SU-DHL-6 (cell line): ENCODE data around the gene B4GALT1.
"Not testable (repeated sequence)": the region's sequence is repeated elsewhere in the genome, so short reads cannot be mapped to it uniquely, and the experiment has no call there.

Source experiments
- H2AFZ ChIP-seq: fragments of 200-600 bp; sonication (generic); 2 replicates; pipeline ENCODE4 v1.6.1; 2014; ENCODE audit warnings: low read depth, mild to moderate bottlenecking, moderate library complexity, mixed read lengths, antibody characterized with exemption, low read length; ENCODE audit not compliant: severe bottlenecking
- H3F3A ChIP-seq: fragments of 200-600 bp; shearing (Covaris generic); 2 replicates; pipeline ENCODE4 v1.6.0; 2016; ENCODE audit warnings: antibody characterized with exemption, mild to moderate bottlenecking; ENCODE audit not compliant: insufficient read depth
- H3K27ac ChIP-seq: fragments of 200-600 bp; sonication (generic); 2 replicates; pipeline ENCODE4 v1.5.1; 2016; ENCODE audit warnings: low read depth, mild to moderate bottlenecking, low read length, moderate library complexity, mixed read lengths
- H3K27me3 ChIP-seq: fragments of 200-600 bp; sonication (generic), shearing (Covaris generic); 2 replicates; pipeline ENCODE4 v1.6.0; 2014; ENCODE audit warnings: mild to moderate bottlenecking, low read length
- H3K36me3 ChIP-seq: fragments of 200-600 bp; sonication (generic); 2 replicates; pipeline ENCODE4 v1.6.1; 2014; ENCODE audit warnings: mild to moderate bottlenecking, low read length, mixed read lengths
- H3K4me2 ChIP-seq: fragments of 300-600, 200-600 bp; shearing (Covaris generic), sonication (generic); 2 replicates; pipeline ENCODE4 v1.6.0; 2014; ENCODE audit warnings: low read length, low read depth, mild to moderate bottlenecking; ENCODE audit not compliant: poor library complexity, severe bottlenecking
- H3K4me3 ChIP-seq: fragments of 200-600 bp; sonication (generic); 2 replicates; pipeline ENCODE4 v1.5.1; 2014; ENCODE audit warnings: antibody characterized with exemption, low read length, mild to moderate bottlenecking, mixed read lengths; ENCODE audit not compliant: insufficient read depth, poor library complexity, severe bottlenecking
- H3K79me2 ChIP-seq: fragments of 200-600 bp; sonication (generic); 2 replicates; pipeline ENCODE4 v1.6.1; 2014; ENCODE audit warnings: mild to moderate bottlenecking, low read length, moderate library complexity; ENCODE audit not compliant: insufficient read depth
- H3K9ac ChIP-seq: fragments of 200-600 bp; sonication (generic); 2 replicates; pipeline ENCODE4 v1.7.0; 2014; ENCODE audit warnings: mild to moderate bottlenecking, low read length
- H3K9me2 ChIP-seq: fragments of 200-600 bp; sonication (generic); replicated peaks from 2 replicates; pipeline ENCODE4 v1.6.1; 2014; ENCODE audit warnings: low read length; ENCODE audit not compliant: insufficient read depth
- H3K9me3 ChIP-seq: fragments of 200-600 bp; sonication (generic); 2 replicates; pipeline ENCODE4 v1.6.1; 2014; ENCODE audit warnings: low read length, mixed read lengths; ENCODE audit not compliant: insufficient read depth
- H4K20me1 ChIP-seq: fragments of 200-600 bp; sonication (generic); 2 replicates; pipeline ENCODE4 v1.6.1; 2014; ENCODE audit warnings: low read depth, mild to moderate bottlenecking, antibody characterized with exemption, low read length, moderate library complexity, mixed read lengths
- CTCF ChIP-seq: fragments of 200-600 bp; sonication (generic); IDR thresholded peaks from one replicate; pipeline ENCODE4 v1.5.1; 2017; ENCODE audit warnings: antibody characterized with exemption, mild to moderate bottlenecking, low read length, moderate library complexity; ENCODE audit not compliant: insufficient read depth, poor library complexity, severe bottlenecking
- EZH2phosphoT487 ChIP-seq: fragments of 200-600 bp; sonication (generic), shearing (Covaris generic); conservative IDR thresholded peaks from 2 replicates; pipeline ENCODE4 v1.6.1; 2018; ENCODE audit warnings: mild to moderate bottlenecking, antibody characterized with exemption, low read length, moderate library complexity, mixed read lengths

The B4GALT1 gene

GRCh38 chr9:33165263-33166151 lies 1.6 kb downstream of the B4GALT1 start:
- H2AFZ ChIP-seq = peak overlapping the region; percentile 82
- H3K79me2 ChIP-seq = peaks cover 5% of the 10 kb centered on the region; the same call in 1 of the 2 replicates
- H3K9ac ChIP-seq = peak overlapping the region; percentile 80
- H4K20me1 ChIP-seq = no peaks in the 10 kb centered on the region
- H3K27me3 ChIP-seq = no peaks in the 10 kb centered on the region
- peaks cover 21% of the 10 kb centered on the region for H3F3A ChIP-seq
- no peak for TF ChIP-seq EZH2phosphoT487
- H3K4me3 ChIP-seq = peak overlapping the region; percentile 82
- no peaks in the 10 kb centered on the region for H3K9me3 ChIP-seq
- H3K27ac ChIP-seq = no peak overlapping the region
- H3K9me2 ChIP-seq = no peaks in the 10 kb centered on the region
- no peaks in the 10 kb centered on the region for H3K36me3 ChIP-seq
- H3K4me2 ChIP-seq = peak overlapping the region; percentile 83

DNA sequence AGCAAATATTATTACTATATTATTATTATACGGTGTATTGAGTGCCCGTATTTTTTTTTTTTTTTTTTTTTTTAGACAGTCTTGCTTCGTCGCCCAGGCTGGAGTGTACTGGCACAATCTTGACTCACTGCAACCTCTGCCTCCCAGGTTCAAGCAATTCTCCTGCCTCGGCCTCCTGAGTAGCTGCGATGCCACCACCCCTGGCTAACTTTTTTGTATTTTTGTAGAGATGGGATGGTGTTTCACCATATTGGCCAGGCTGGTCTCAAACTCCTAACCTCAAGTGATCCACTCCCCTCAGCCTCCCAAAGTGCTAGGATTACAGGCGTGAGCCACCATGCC lies 2.2 kb downstream of the B4GALT1 start:
- H3K9me2 ChIP-seq, H3K9me3 ChIP-seq, H3K9ac ChIP-seq, H3K27me3 ChIP-seq, H3K4me2 ChIP-seq, H4K20me1 ChIP-seq, H3K79me2 ChIP-seq, H3K4me3 ChIP-seq, H3K36me3 ChIP-seq, H3K27ac ChIP-seq, H2AFZ ChIP-seq: not testable (repeated sequence)
- peaks cover 21% of the 10 kb centered on the region for H3F3A ChIP-seq

GRCh38 chr9:33164138-33164809 lies 2.9 kb downstream of the B4GALT1 start:
- H3K9me2 ChIP-seq = no peaks in the 10 kb centered on the region
- no peaks in the 10 kb centered on the region for H3K27me3 ChIP-seq
- H3K9ac ChIP-seq = no peak overlapping the region
- H3K36me3 ChIP-seq = no peaks in the 10 kb centered on the region
- H3K79me2 ChIP-seq = peaks cover 5% of the 10 kb centered on the region; the same call in 1 of the 2 replicates
- peaks cover 21% of the 10 kb centered on the region for H3F3A ChIP-seq
- H3K9me3 ChIP-seq = no peaks in the 10 kb centered on the region
- H3K4me2 ChIP-seq = no peak overlapping the region
- no peaks in the 10 kb centered on the region for H4K20me1 ChIP-seq
- no peak for TF ChIP-seq CTCF
- TF ChIP-seq EZH2phosphoT487 = no peak
- H3K27ac ChIP-seq = no peak overlapping the region
- no peak overlapping the region for H3K4me3 ChIP-seq
- H2AFZ ChIP-seq = no peak overlapping the region

DNA sequence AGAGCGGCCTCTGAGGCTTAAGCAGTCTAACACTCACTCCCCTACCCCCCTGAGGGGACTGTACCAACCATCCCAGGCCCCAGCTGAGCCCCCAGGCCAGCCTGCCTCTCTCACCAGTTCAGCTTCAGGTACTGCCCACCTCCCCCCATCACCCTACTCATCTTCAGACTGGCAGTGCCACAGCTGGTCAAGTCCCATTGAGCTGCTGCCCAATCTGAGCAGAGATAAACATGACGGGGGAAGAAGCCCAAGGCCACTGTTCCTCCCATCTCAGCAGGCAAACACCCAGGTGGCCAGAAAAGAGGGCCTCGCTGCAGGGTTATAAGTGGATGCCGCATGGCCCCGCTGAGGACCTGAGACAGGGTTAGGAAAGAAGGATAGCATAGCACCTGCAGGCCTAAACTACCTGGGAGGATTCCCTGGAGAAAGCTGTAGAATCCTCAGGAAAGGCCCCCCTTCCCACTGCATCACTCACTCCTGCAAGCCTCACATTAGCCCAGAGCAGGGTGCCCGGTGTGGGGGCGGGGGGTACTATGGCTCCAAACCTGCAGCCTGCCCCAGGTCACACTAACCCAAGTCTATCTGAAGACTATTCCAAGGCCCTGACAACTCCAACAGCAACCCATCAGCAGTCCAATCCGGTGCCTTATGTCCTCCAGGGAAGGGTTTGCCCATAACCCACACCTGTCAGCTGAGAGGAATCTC lies 3.6 kb downstream of the B4GALT1 start:
- no peak overlapping the region for H3K4me3 ChIP-seq
- no peak overlapping the region for H2AFZ ChIP-seq
- no peaks in the 10 kb centered on the region for H3K9me3 ChIP-seq
- H3K9me2 ChIP-seq = no peaks in the 10 kb centered on the region
- H3K27ac ChIP-seq = no peak overlapping the region
- TF ChIP-seq EZH2phosphoT487 = no peak
- TF ChIP-seq CTCF = no peak
- H3K36me3 ChIP-seq = no peaks in the 10 kb centered on the region
- no peaks in the 10 kb centered on the region for H4K20me1 ChIP-seq
- peaks cover 5% of the 10 kb centered on the region; the same call in 1 of the 2 replicates for H3K79me2 ChIP-seq
- H3F3A ChIP-seq = peaks cover 19% of the 10 kb centered on the region
- H3K4me2 ChIP-seq = no peak overlapping the region
- H3K9ac ChIP-seq = no peak overlapping the region
- H3K27me3 ChIP-seq = no peaks in the 10 kb centered on the region
